ENCODE measurements around the gene KBTBD13. TPM values are rescaled to one million over a fixed set of nuclear protein-coding genes. Genes with fewer than 3 reads are reported as not detected.

Gene KBTBD13
- total and polyA plus RNA-seq, 7 donors = 0.12 to 5.7 (median 1.8) TPM

GRCh38 chr15:65069179-65069578 lies 7.4 kb upstream of the KBTBD13 start:
- peaks cover 33% of the 10 kb centered on the region for H3K4me1 ChIP-seq

GRCh38 chr15:65069779-65070546 lies 6.6 kb upstream of the KBTBD13 start:
- peak; percentile 62 to 83 (median 80) for ATAC-seq
- peaks cover 33% of the 10 kb centered on the region for H3K4me1 ChIP-seq

More at GRCh38 chr15:65069179-65069578, 7.4 kb upstream of the KBTBD13 start:
- no peaks in the 10 kb centered on the region for H3K36me3 ChIP-seq (ENCODE audit: insufficient read depth in 1 of 2, low read depth in 1 of 2)
- intact Hi-C loops (cut with DNase I) = no loop called here
- no peaks in the 10 kb centered on the region for H3K9me3 ChIP-seq
- ATAC-seq = peak in 3 of 4 donors; percentile 19 to 56 (median 23)
- peaks cover 0 to 5% (median 2%) of the 10 kb centered on the region in 3 donors for H3K27me3 ChIP-seq (ENCODE audit: insufficient read depth in 3 of 3, low read length in 2 of 3)
- DNase-seq = peak in 1 of 2 donors; percentile 32
- no peak for TF ChIP-seq CTCF (IDR thresholded peaks at IDR 0.05)
- peak overlapping the region; percentile 59 for H3K27ac ChIP-seq
- no peak overlapping the region for H3K4me3 ChIP-seq
- WGBS, 3 donors = 41 to 52% (median 47%) methylated on average over 1 of the region's 1 CpG

GRCh38 chr15:65071381-65071811 lies 5.2 kb upstream of the KBTBD13 start:
- intact Hi-C loops (cut with DNase I) = no loop called here
- WGBS, 3 donors = 22 to 34% (median 23%) methylated on average over 5 of the region's 5 CpGs
- Histone ChIP-seq H3K36me3 (ENCODE audit: insufficient read depth in 1 of 2, low read depth in 1 of 2) (no peaks in the 10 kb centered on the region), H3K4me1 (peaks cover 33% of the 10 kb centered on the region), H3K4me3 (no peak overlapping the region), H3K27ac (peak overlapping the region; percentile 59), H3K27me3 (ENCODE audit: insufficient read depth in 3 of 3, low read length in 2 of 3) (peaks cover 0 to 5% (median 2%) of the 10 kb centered on the region in 3 donors), H3K9me3 (no peaks in the 10 kb centered on the region)
- no peak for TF ChIP-seq CTCF (IDR thresholded peaks at IDR 0.05)
- DNase-seq = peak; percentile 38 to 69
- peak in 2 of 4 donors; percentile 12 to 34 for ATAC-seq

More at GRCh38 chr15:65069779-65070546, 6.6 kb upstream of the KBTBD13 start:
- H3K27ac ChIP-seq = peak overlapping the region; percentile 59
- TF ChIP-seq CTCF (IDR thresholded peaks at IDR 0.05) = no peak
- intact Hi-C loops (cut with DNase I) = no loop called here
- H3K9me3 ChIP-seq = no peaks in the 10 kb centered on the region
- no peak overlapping the region for H3K4me3 ChIP-seq
- H3K36me3 ChIP-seq (ENCODE audit: insufficient read depth in 1 of 2, low read depth in 1 of 2) = no peaks in the 10 kb centered on the region
- 54 to 67% (median 56%) methylated on average over 5 of the region's 5 CpGs for WGBS, 3 donors
- peaks cover 0 to 5% (median 2%) of the 10 kb centered on the region in 3 donors for H3K27me3 ChIP-seq (ENCODE audit: insufficient read depth in 3 of 3, low read length in 2 of 3)
- DNase-seq = peak in 1 of 2 donors; percentile 66

GRCh38 chr15:65072027-65072426 lies 4.5 kb upstream of the KBTBD13 start:
- peak in 1 of 4 donors; percentile 18 for ATAC-seq
- DNase-seq = peak in 1 of 2 donors; percentile 34

More at GRCh38 chr15:65072027-65072426, 4.5 kb upstream of the KBTBD13 start:
- 44 to 63% (median 61%) methylated on average over 1 of the region's 1 CpG for WGBS, 3 donors
- Histone ChIP-seq H3K4me3 (no peak overlapping the region), H3K27ac (peak overlapping the region; percentile 59), H3K27me3 (ENCODE audit: insufficient read depth in 3 of 3, low read length in 2 of 3) (peaks cover 0 to 5% (median 2%) of the 10 kb centered on the region in 3 donors), H3K9me3 (no peaks in the 10 kb centered on the region), H3K36me3 (ENCODE audit: insufficient read depth in 1 of 2, low read depth in 1 of 2) (no peaks in the 10 kb centered on the region), H3K4me1 (peaks cover 36% of the 10 kb centered on the region)
- no peak for TF ChIP-seq CTCF (IDR thresholded peaks at IDR 0.05)
- intact Hi-C loops (cut with DNase I) = no loop called here

Measured in psoas muscle (tissue), 8 donors.